ENCODE results near the gene CNIH2.

Gene CNIH2

GRCh38 chr11:66312549-66313320 is 34.8 kb downstream of the CNIH2 start:
- H3K4me3 ChIP-seq (ENCODE audit: low read depth, low read length) = peak overlapping the region; percentile 84
- peaks cover 9% of the 10 kb centered on the region for H3K4me1 ChIP-seq (ENCODE audit: control insufficient read depth, insufficient read depth, low read length)
- H3K36me3 ChIP-seq (ENCODE audit: control insufficient read depth, insufficient read depth, low read length) = no peaks in the 10 kb centered on the region
- no peaks in the 10 kb centered on the region for H3K9me3 ChIP-seq (ENCODE audit: control insufficient read depth, insufficient read depth, low read length)
- H3K9ac ChIP-seq (ENCODE audit: low read depth, low read length) = no peak overlapping the region
- H3K27me3 ChIP-seq (ENCODE audit: control insufficient read depth, insufficient read depth, low read length) = peaks cover 4% of the 10 kb centered on the region

GRCh38 chr11:66313321-66314185 is 35.6 kb downstream of the CNIH2 start:
- Histone ChIP-seq H3K9ac (ENCODE audit: low read depth, low read length) (peak overlapping the region; percentile 60), H3K9me3 (ENCODE audit: control insufficient read depth, insufficient read depth, low read length) (no peaks in the 10 kb centered on the region), H3K4me3 (ENCODE audit: low read depth, low read length) (peak overlapping the region; percentile 65), H3K36me3 (ENCODE audit: control insufficient read depth, insufficient read depth, low read length) (no peaks in the 10 kb centered on the region), H3K27me3 (ENCODE audit: control insufficient read depth, insufficient read depth, low read length) (peaks cover 4% of the 10 kb centered on the region), H3K4me1 (ENCODE audit: control insufficient read depth, insufficient read depth, low read length) (peaks cover 17% of the 10 kb centered on the region)

GRCh38 chr11:66314186-66314501 is 36.2 kb downstream of the CNIH2 start:
- Histone ChIP-seq H3K27me3 (ENCODE audit: control insufficient read depth, insufficient read depth, low read length) (peaks cover 4% of the 10 kb centered on the region), H3K4me1 (ENCODE audit: control insufficient read depth, insufficient read depth, low read length) (peaks cover 17% of the 10 kb centered on the region), H3K36me3 (ENCODE audit: control insufficient read depth, insufficient read depth, low read length) (no peaks in the 10 kb centered on the region), H3K9me3 (ENCODE audit: control insufficient read depth, insufficient read depth, low read length) (no peaks in the 10 kb centered on the region), H3K4me3 (ENCODE audit: low read depth, low read length) (no peak overlapping the region), H3K9ac (ENCODE audit: low read depth, low read length) (peak overlapping the region; percentile 60)

- no peaks in the 10 kb centered on the region for H3K36me3 ChIP-seq (ENCODE audit: control insufficient read depth, insufficient read depth, low read length)
- H3K9ac ChIP-seq (ENCODE audit: low read depth, low read length) = no peak overlapping the region
- H3K9me3 ChIP-seq (ENCODE audit: control insufficient read depth, insufficient read depth, low read length) = no peaks in the 10 kb centered on the region
- H3K4me3 ChIP-seq (ENCODE audit: low read depth, low read length) = no peak overlapping the region
- H3K4me1 ChIP-seq (ENCODE audit: control insufficient read depth, insufficient read depth, low read length) = peaks cover 17% of the 10 kb centered on the region
- H3K27me3 ChIP-seq (ENCODE audit: control insufficient read depth, insufficient read depth, low read length) = peaks cover 4% of the 10 kb centered on the region
Measured at GRCh38 chr11:66314561-66315497, 36.9 kb downstream of the CNIH2 start.

GRCh38 chr11:66315498-66315885 is 37.5 kb downstream of the CNIH2 start:
- no peaks in the 10 kb centered on the region for H3K36me3 ChIP-seq (ENCODE audit: control insufficient read depth, insufficient read depth, low read length)
- peaks cover 2% of the 10 kb centered on the region for H3K27me3 ChIP-seq (ENCODE audit: control insufficient read depth, insufficient read depth, low read length)
- peaks cover 17% of the 10 kb centered on the region for H3K4me1 ChIP-seq (ENCODE audit: control insufficient read depth, insufficient read depth, low read length)
- no peak overlapping the region for H3K4me3 ChIP-seq (ENCODE audit: low read depth, low read length)
- H3K9ac ChIP-seq (ENCODE audit: low read depth, low read length) = no peak overlapping the region
- H3K9me3 ChIP-seq (ENCODE audit: control insufficient read depth, insufficient read depth, low read length) = no peaks in the 10 kb centered on the region

- Histone ChIP-seq H3K36me3 (ENCODE audit: control insufficient read depth, insufficient read depth, low read length) (no peaks in the 10 kb centered on the region), H3K4me3 (ENCODE audit: low read depth, low read length) (no peak overlapping the region), H3K9ac (ENCODE audit: low read depth, low read length) (no peak overlapping the region), H3K9me3 (ENCODE audit: control insufficient read depth, insufficient read depth, low read length) (no peaks in the 10 kb centered on the region), H3K4me1 (ENCODE audit: control insufficient read depth, insufficient read depth, low read length) (peaks cover 15% of the 10 kb centered on the region), H3K27me3 (ENCODE audit: control insufficient read depth, insufficient read depth, low read length) (peaks cover 2% of the 10 kb centered on the region)
Measured at GRCh38 chr11:66315921-66316811, 38.2 kb downstream of the CNIH2 start.

GRCh38 chr11:66316849-66317251 is 38.9 kb downstream of the CNIH2 start, which contains the start of gene CD248:
CD248 (minus strand) TSS chr11:66317044; CDS start chr11:66317027, 17 bp downstream.
- Histone ChIP-seq H3K4me1 (ENCODE audit: control insufficient read depth, insufficient read depth, low read length) (peaks cover 13% of the 10 kb centered on the region), H3K4me3 (ENCODE audit: low read depth, low read length) (peak within 1 kb of the TSS; percentile 13), H3K36me3 (ENCODE audit: control insufficient read depth, insufficient read depth, low read length) (no peaks in the 10 kb centered on the region), H3K27me3 (ENCODE audit: control insufficient read depth, insufficient read depth, low read length) (peaks cover 2% of the 10 kb centered on the region), H3K9me3 (ENCODE audit: control insufficient read depth, insufficient read depth, low read length) (no peaks in the 10 kb centered on the region), H3K9ac (ENCODE audit: low read depth, low read length) (no peak within 1 kb of the TSS)

- Histone ChIP-seq H3K9ac (ENCODE audit: low read depth, low read length) (no peak overlapping the region), H3K4me3 (ENCODE audit: low read depth, low read length) (no peak overlapping the region), H3K9me3 (ENCODE audit: control insufficient read depth, insufficient read depth, low read length) (no peaks in the 10 kb centered on the region), H3K36me3 (ENCODE audit: control insufficient read depth, insufficient read depth, low read length) (no peaks in the 10 kb centered on the region), H3K27me3 (ENCODE audit: control insufficient read depth, insufficient read depth, low read length) (peaks cover 2% of the 10 kb centered on the region), H3K4me1 (ENCODE audit: control insufficient read depth, insufficient read depth, low read length) (peaks cover 13% of the 10 kb centered on the region)
Measured at GRCh38 chr11:66317322-66317722, 39.3 kb downstream of the CNIH2 start.

GRCh38 chr11:66317723-66318599 is 40.0 kb downstream of the CNIH2 start:
- H3K4me3 ChIP-seq (ENCODE audit: low read depth, low read length) = peak overlapping the region; percentile 13
- peaks cover 13% of the 10 kb centered on the region for H3K4me1 ChIP-seq (ENCODE audit: control insufficient read depth, insufficient read depth, low read length)
- H3K27me3 ChIP-seq (ENCODE audit: control insufficient read depth, insufficient read depth, low read length) = peaks cover 2% of the 10 kb centered on the region
- H3K9ac ChIP-seq (ENCODE audit: low read depth, low read length) = no peak overlapping the region
- H3K36me3 ChIP-seq (ENCODE audit: control insufficient read depth, insufficient read depth, low read length) = no peaks in the 10 kb centered on the region
- no peaks in the 10 kb centered on the region for H3K9me3 ChIP-seq (ENCODE audit: control insufficient read depth, insufficient read depth, low read length)

- H3K4me3 ChIP-seq (ENCODE audit: low read depth, low read length) = no peak overlapping the region
- H3K4me1 ChIP-seq (ENCODE audit: control insufficient read depth, insufficient read depth, low read length) = peaks cover 13% of the 10 kb centered on the region
- H3K27me3 ChIP-seq (ENCODE audit: control insufficient read depth, insufficient read depth, low read length) = peaks cover 2% of the 10 kb centered on the region
- no peak overlapping the region for H3K9ac ChIP-seq (ENCODE audit: low read depth, low read length)
- H3K9me3 ChIP-seq (ENCODE audit: control insufficient read depth, insufficient read depth, low read length) = no peaks in the 10 kb centered on the region
- no peaks in the 10 kb centered on the region for H3K36me3 ChIP-seq (ENCODE audit: control insufficient read depth, insufficient read depth, low read length)
Measured at GRCh38 chr11:66318600-66318970, 40.6 kb downstream of the CNIH2 start.

All from iPS-15b (cell line).